Stimulated activated CD4-positive, alpha-beta T cell treated with anti-CD3 and anti-CD28 coated beads, Interleukin-2, amount 100 ng/mL, for 48 hours (primary cell): ENCODE results near the gene KDM3A.

Experiments used
- DNase-seq, 2 donors: peaks; one replicate each; pipeline ENCODE4 v3.0.0-alpha.2; 2020

Gene KDM3A

GRCh38 chr2:86523491-86523890 is 82.3 kb downstream of the KDM3A start:
- no peak for DNase-seq

- DNase-seq: no peak
Measured at GRCh38 chr2:86525421-86526340, 84.5 kb downstream of the KDM3A start.

DNA sequence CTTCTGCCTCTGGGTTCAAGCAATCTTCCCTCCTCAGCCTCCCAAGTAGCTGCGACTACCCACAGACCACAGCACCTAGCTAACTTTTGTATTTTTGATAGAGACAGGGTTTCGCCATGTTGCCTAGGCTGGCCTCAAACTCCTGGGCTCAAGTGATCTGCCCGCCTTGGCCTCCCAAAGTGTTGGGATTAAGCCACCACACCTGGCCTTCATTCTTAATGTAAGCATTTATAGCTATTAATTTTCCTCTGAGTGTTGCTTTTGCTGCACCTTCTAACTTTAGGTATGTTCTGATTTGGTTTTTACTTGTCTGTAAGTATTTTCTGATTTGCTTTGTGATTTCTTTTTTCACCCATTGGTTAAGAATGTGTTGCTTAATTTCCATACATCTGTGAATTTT is 92.4 kb downstream of the KDM3A start:
- DNase-seq: no peak

- no peak for DNase-seq
Measured at GRCh38 chr2:86541334-86541733, 100.2 kb downstream of the KDM3A start.
